HS-5 (cell line): Measurements from ENCODE around the gene CC2D2B.
"Not testable (repeated sequence)": the region's sequence is repeated elsewhere in the genome, so short reads cannot be mapped to it uniquely, and the experiment has no call there.

Source experiments
- DNase-seq: peaks from one replicate; pipeline ENCODE4 v3.0.0-alpha.2; 2012; ENCODE audit warnings: low read depth

The CC2D2B gene

GRCh38 chr10:95907456-95908253 lies at the start of gene CC2D2B:
Gene CC2D2B, plus strand, starts transcription at chr10:95907975. Its CDS starts 3,349 bp downstream, at chr10:95911324.
- peak; percentile 56 for DNase-seq

GRCh38 chr10:95860166-95860940 lies 47.4 kb upstream of the CC2D2B start:
- DNase-seq, result no peak

GRCh38 chr10:95861386-95861785 lies 46.4 kb upstream of the CC2D2B start:
- DNase-seq, result no peak

GRCh38 chr10:95864906-95865813 lies 42.6 kb upstream of the CC2D2B start:
- peak; percentile 29 for DNase-seq

- no peak for DNase-seq
Observed at GRCh38 chr10:95865814-95866466, 41.8 kb upstream of the CC2D2B start.

- no peak for DNase-seq
Observed at GRCh38 chr10:95866467-95866842, 41.3 kb upstream of the CC2D2B start.

GRCh38 chr10:95867866-95868265 lies 39.9 kb upstream of the CC2D2B start:
- DNase-seq, result no peak

GRCh38 chr10:95872158-95872711 lies 35.5 kb upstream of the CC2D2B start:
- DNase-seq, result no peak

GRCh38 chr10:95873139-95873538 lies 34.6 kb upstream of the CC2D2B start:
- DNase-seq, result no peak

- DNase-seq, result no peak
Observed at GRCh38 chr10:95873651-95874050, 34.1 kb upstream of the CC2D2B start.

GRCh38 chr10:95874783-95875182 lies 33.0 kb upstream of the CC2D2B start:
- not testable (repeated sequence) for DNase-seq

- no peak for DNase-seq
Observed at GRCh38 chr10:95876756-95877155, 31.0 kb upstream of the CC2D2B start.

- DNase-seq, result no peak
Observed at GRCh38 chr10:95877881-95878280, 29.9 kb upstream of the CC2D2B start.

- no peak for DNase-seq
Observed at GRCh38 chr10:95880704-95881103, 27.1 kb upstream of the CC2D2B start.

- no peak for DNase-seq
Observed at GRCh38 chr10:95881316-95881715, 26.5 kb upstream of the CC2D2B start.

- DNase-seq, result no peak
Observed at GRCh38 chr10:95889830-95890229, 17.9 kb upstream of the CC2D2B start.

- no peak for DNase-seq
Observed at GRCh38 chr10:95896071-95896850, 11.5 kb upstream of the CC2D2B start.

GRCh38 chr10:95905897-95906580 lies 1.7 kb upstream of the CC2D2B start:
- DNase-seq, result not testable (repeated sequence)

GRCh38 chr10:95906677-95907455 lies 909 bp upstream of the CC2D2B start:
- peak; percentile 20 for DNase-seq
